Lung (tissue), 12 donors: Measurements from ENCODE around the gene ASTL. TPM values are rescaled to one million over a fixed set of nuclear protein-coding genes. Genes with fewer than 3 reads are reported as not detected.

Experiments
- ATAC-seq: fragments of 200-7000 bp; cut with Tn5 transposase; one replicate; pipeline ENCODE4 v1.9.1; 2020; ENCODE audit warnings: moderate number of reproducible peaks; ENCODE audit not compliant: insufficient read depth, low FRiP score
- DNase-seq, 3 donors: peaks; one replicate each; pipeline ENCODE4 v3.0.0-alpha.2; 2013 to 2017
- H3K27ac ChIP-seq, 2 donors: one replicate each; pipeline ENCODE4 v1.5.1; 2013; ENCODE audit warnings: mild to moderate bottlenecking in 2 of 2, moderate library complexity in 2 of 2, control low read depth in 1 of 2, inconsistent platforms in 1 of 2, low read depth in 1 of 2, low read length in 1 of 2
- H3K27me3 ChIP-seq, 3 donors: one replicate each; pipeline ENCODE4 v1.5.1; 2013; ENCODE audit warnings: low read length in 2 of 3; ENCODE audit not compliant: control insufficient read depth in 3 of 3, insufficient read depth in 3 of 3
- H3K36me3 ChIP-seq, 4 donors: one replicate each; pipeline ENCODE4 v1.5.1; 2013; ENCODE audit warnings: low read length in 4 of 4, mild to moderate bottlenecking in 1 of 4, moderate library complexity in 1 of 4; ENCODE audit not compliant: control insufficient read depth in 4 of 4, insufficient read depth in 4 of 4
- H3K4me1 ChIP-seq, 5 donors: one replicate each; pipeline ENCODE4 v1.5.1; 2013; ENCODE audit warnings: low read length in 5 of 5, mild to moderate bottlenecking in 2 of 5, moderate library complexity in 1 of 5; ENCODE audit not compliant: control insufficient read depth in 5 of 5, insufficient read depth in 5 of 5
- H3K4me3 ChIP-seq: one replicate; pipeline ENCODE4 v1.5.1; 2013; ENCODE audit warnings: mild to moderate bottlenecking, control low read depth, moderate library complexity
- H3K9ac ChIP-seq, 2 donors: one replicate each; pipeline ENCODE4 v1.5.1; 2013; ENCODE audit warnings: low read length in 2 of 2, control low read depth in 1 of 2; ENCODE audit not compliant: insufficient read depth in 1 of 2
- H3K9me3 ChIP-seq, 4 donors: one replicate each; pipeline ENCODE4 v1.5.1; 2013; ENCODE audit warnings: low read length in 3 of 4, mild to moderate bottlenecking in 1 of 4, moderate library complexity in 1 of 4; ENCODE audit not compliant: control insufficient read depth in 4 of 4, insufficient read depth in 3 of 4
- CTCF ChIP-seq: IDR thresholded peaks from 2 replicates; pipeline ENCODE4 v1.5.1; 2012; ENCODE audit warnings: mild to moderate bottlenecking; ENCODE audit errors: control extremely low read depth, extremely low read depth
- WGBS, 2 donors: extraction: QIAGEN DNeasy Blood & Tissue Kit; methylation state at CpG; one replicate each; pipeline ENCODE4 v1.1.7; 2013; 5-methylcytosine and 5-hydroxymethylcytosine counted together
- polyA plus RNA-seq, 2 donors: library from polyadenylated mRNA; stranded (reverse); fragments of 200-250 nt; gene quantifications; one replicate each; pipeline ENCODE4 v1.2.1, GENCODE V29; 2013
- total RNA-seq, 2 donors: library from RNA; depleted of rRNA in 1 of 2; stranded (reverse); fragments of >200 nt in 1 of 2; gene quantifications; one replicate each; pipeline ENCODE4 v1.2.1, GENCODE V29; 2014 to 2021
- donor health status: control.
- donor health status: control.
- donor health status: Bipolar disorder and iron deficiency.
- donor health status: healthy.
- donor health status: DM: yes; HTN: yes; CAD: no.

Gene ASTL
- total and polyA plus RNA-seq, 4 donors, result 0.14 to 0.34 TPM; not detected in 2

- WGBS, 2 donors, result 6% methylated on average over 26 to 35 of the region's 35 CpGs
- H3K36me3 ChIP-seq, result no peaks in the 10 kb centered on the region
- H3K27me3 ChIP-seq, result no peaks in the 10 kb centered on the region
- no peak overlapping the region for H3K9ac ChIP-seq
- ATAC-seq (peak; percentile 3), DNase-seq (peak in 1 of 3 donors; percentile 25)
- TF ChIP-seq CTCF, result no peak
- peak overlapping the region in 1 of 2 donors; percentile 53 for H3K27ac ChIP-seq
- no peaks in the 10 kb centered on the region for H3K9me3 ChIP-seq
- H3K4me1 ChIP-seq, result peaks cover 0 to 37% (median 15%) of the 10 kb centered on the region in 5 donors
- peak overlapping the region; percentile 53 for H3K4me3 ChIP-seq
Observed at GRCh38 chr2:96144481-96145035, 6.3 kb upstream of the ASTL start.

- no peaks in the 10 kb centered on the region for H3K27me3 ChIP-seq
- no peak for ATAC-seq
- H3K27ac ChIP-seq, result no peak overlapping the region
- no peak overlapping the region for H3K9ac ChIP-seq
- H3K4me1 ChIP-seq, result peaks cover 0 to 33% (median 15%) of the 10 kb centered on the region in 5 donors
- no peaks in the 10 kb centered on the region for H3K36me3 ChIP-seq
- TF ChIP-seq CTCF, result no peak
- 79 to 82% methylated on average over 23 of the region's 23 CpGs for WGBS, 2 donors
- DNase-seq, result peak in 1 of 3 donors; percentile 29
- no peak overlapping the region for H3K4me3 ChIP-seq
- no peaks in the 10 kb centered on the region for H3K9me3 ChIP-seq
Observed at GRCh38 chr2:96143848-96144480, 5.7 kb upstream of the ASTL start.

- no peak for DNase-seq
- H3K9me3 ChIP-seq, result no peaks in the 10 kb centered on the region
- ATAC-seq, result no peak
- no peaks in the 10 kb centered on the region for H3K27me3 ChIP-seq
- no peaks in the 10 kb centered on the region for H3K36me3 ChIP-seq
- H3K27ac ChIP-seq, result no peak overlapping the region
- WGBS, 2 donors, result 84 to 88% methylated on average over 10 of the region's 10 CpGs
- no peak overlapping the region for H3K9ac ChIP-seq
- TF ChIP-seq CTCF, result no peak
- H3K4me1 ChIP-seq, result peaks cover 0 to 27% (median 13%) of the 10 kb centered on the region in 5 donors
- no peak overlapping the region for H3K4me3 ChIP-seq
Observed at GRCh38 chr2:96143231-96143847, 5.0 kb upstream of the ASTL start.
